KMS-11 (cell line): Measurements from ENCODE around the gene WNT6.

Experiments used
- H2AFZ ChIP-seq: fragments of 200-600 bp; sonication (generic); 2 replicates; pipeline ENCODE4 v1.6.1; 2016; ENCODE audit warnings: antibody characterized with exemption, mixed run types, low read depth
- H3K27ac ChIP-seq: fragments of 200-600 bp; sonication (generic); 2 replicates; pipeline ENCODE4 v1.6.1; 2016; ENCODE audit warnings: mild to moderate bottlenecking, mixed run types
- H3K27me3 ChIP-seq: fragments of 200-600 bp; sonication (generic); 2 replicates; pipeline ENCODE4 v1.6.1; 2017; ENCODE audit warnings: mild to moderate bottlenecking, low read depth, mixed run types, moderate library complexity; ENCODE audit not compliant: insufficient read depth
- H3K36me3 ChIP-seq: fragments of 200-600 bp; sonication (generic); 2 replicates; pipeline ENCODE4 v1.6.1; 2017; ENCODE audit warnings: mild to moderate bottlenecking, mixed run types; ENCODE audit not compliant: insufficient read depth
- H3K4me1 ChIP-seq: fragments of 200-600 bp; sonication (generic); 2 replicates; pipeline ENCODE4 v1.6.1; 2016; ENCODE audit warnings: mild to moderate bottlenecking, low read depth, mixed run types; ENCODE audit not compliant: poor library complexity, severe bottlenecking
- H3K4me2 ChIP-seq: fragments of 200-600 bp; sonication (generic); 2 replicates; pipeline ENCODE4 v1.7.0; 2016; ENCODE audit warnings: mild to moderate bottlenecking, mixed run types
- H3K4me3 ChIP-seq: fragments of 200-600 bp; sonication (generic); IDR thresholded peaks from 2 replicates; pipeline ENCODE4 v1.6.1; 2017; ENCODE audit warnings: low read depth, low read length, mixed read lengths; ENCODE audit not compliant: insufficient read depth
- H3K79me2 ChIP-seq: fragments of 200-600 bp; sonication (generic); 2 replicates; pipeline ENCODE4 v1.6.1; 2016; ENCODE audit warnings: low read depth, mixed run types; ENCODE audit not compliant: insufficient read depth
- H3K9ac ChIP-seq: fragments of 200-600 bp; sonication (generic); 2 replicates; pipeline ENCODE4 v1.6.1; 2016; ENCODE audit warnings: mild to moderate bottlenecking, mixed run types
- H4K20me1 ChIP-seq: fragments of 200-600 bp; sonication (generic); 2 replicates; pipeline ENCODE4 v1.6.1; 2016; ENCODE audit warnings: mild to moderate bottlenecking, mixed run types; ENCODE audit not compliant: insufficient read depth
- TF ChIP-seq, protein P1 (sequence below): fragments of 200-600 bp; sonication (generic); conservative IDR thresholded peaks from 2 replicates; pipeline ENCODE4 v1.6.1; 2017; ENCODE audit warnings: low read depth, mild to moderate bottlenecking, antibody characterized with exemption, low read length, moderate library complexity, mixed read lengths

Gene WNT6

DNA sequence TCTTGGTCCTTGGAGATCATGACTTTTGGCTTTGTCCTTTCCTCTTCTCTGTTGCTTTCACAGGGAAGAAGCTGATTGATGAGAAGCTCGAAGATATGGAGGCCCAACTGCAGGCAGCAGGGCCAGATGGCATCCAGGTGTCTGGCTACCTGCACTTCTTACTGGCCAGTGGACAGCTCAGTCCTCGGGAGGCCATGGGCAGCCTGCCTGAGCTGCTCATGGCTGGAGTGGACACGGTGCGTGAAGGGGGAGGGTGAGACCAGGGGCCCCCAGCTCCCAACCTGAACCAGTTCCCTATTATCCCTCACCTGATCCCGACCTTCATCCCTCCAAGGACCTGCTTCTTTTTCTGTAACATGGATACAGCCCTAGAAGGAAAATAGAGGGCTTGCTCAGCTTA is 46.7 kb upstream of the WNT6 start:
- no peak overlapping the region for H3K4me3 ChIP-seq
- no peak overlapping the region for H3K9ac ChIP-seq
- H2AFZ ChIP-seq: no peak overlapping the region
- no peaks in the 10 kb centered on the region for H3K79me2 ChIP-seq
- H4K20me1 ChIP-seq: no peaks in the 10 kb centered on the region
- no peak overlapping the region for H3K27ac ChIP-seq
- TF ChIP-seq, protein P1, sequence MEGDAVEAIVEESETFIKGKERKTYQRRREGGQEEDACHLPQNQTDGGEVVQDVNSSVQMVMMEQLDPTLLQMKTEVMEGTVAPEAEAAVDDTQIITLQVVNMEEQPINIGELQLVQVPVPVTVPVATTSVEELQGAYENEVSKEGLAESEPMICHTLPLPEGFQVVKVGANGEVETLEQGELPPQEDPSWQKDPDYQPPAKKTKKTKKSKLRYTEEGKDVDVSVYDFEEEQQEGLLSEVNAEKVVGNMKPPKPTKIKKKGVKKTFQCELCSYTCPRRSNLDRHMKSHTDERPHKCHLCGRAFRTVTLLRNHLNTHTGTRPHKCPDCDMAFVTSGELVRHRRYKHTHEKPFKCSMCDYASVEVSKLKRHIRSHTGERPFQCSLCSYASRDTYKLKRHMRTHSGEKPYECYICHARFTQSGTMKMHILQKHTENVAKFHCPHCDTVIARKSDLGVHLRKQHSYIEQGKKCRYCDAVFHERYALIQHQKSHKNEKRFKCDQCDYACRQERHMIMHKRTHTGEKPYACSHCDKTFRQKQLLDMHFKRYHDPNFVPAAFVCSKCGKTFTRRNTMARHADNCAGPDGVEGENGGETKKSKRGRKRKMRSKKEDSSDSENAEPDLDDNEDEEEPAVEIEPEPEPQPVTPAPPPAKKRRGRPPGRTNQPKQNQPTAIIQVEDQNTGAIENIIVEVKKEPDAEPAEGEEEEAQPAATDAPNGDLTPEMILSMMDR: no peak
- no peak overlapping the region for H3K4me2 ChIP-seq
- no peaks in the 10 kb centered on the region for H3K4me1 ChIP-seq
- H3K36me3 ChIP-seq: no peaks in the 10 kb centered on the region
- no peaks in the 10 kb centered on the region for H3K27me3 ChIP-seq

DNA sequence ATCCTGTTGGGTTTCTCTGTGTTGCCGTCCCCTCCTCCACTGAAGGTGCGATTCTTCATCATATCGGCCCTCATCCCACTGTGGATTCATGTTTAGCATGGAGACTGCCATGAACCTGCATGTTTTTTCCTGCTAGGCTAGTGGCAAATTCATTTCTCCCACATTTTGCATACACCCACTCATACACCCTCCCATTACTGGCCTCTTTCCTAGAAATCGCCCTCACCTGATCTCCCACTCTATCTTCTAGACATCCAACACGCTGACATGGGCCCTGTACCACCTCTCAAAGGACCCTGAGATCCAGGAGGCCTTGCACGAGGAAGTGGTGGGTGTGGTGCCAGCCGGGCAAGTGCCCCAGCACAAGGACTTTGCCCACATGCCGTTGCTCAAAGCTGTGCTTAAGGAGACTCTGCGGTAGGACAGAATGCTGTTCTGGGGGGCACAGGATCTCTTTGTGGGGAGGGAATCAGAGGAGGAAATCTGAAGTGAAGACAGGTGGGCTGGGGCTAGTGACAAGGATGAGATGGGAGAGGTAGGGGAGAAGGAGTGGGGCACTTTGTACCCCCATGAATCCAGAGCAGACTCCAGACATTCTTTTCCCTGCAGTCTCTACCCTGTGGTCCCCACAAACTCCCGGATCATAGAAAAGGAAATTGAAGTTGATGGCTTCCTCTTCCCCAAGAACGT is 45.7 kb upstream of the WNT6 start:
- no peak overlapping the region for H3K9ac ChIP-seq
- no peak overlapping the region for H3K4me2 ChIP-seq
- no peaks in the 10 kb centered on the region for H3K27me3 ChIP-seq
- no peaks in the 10 kb centered on the region for H4K20me1 ChIP-seq
- TF ChIP-seq, protein P1: no peak
- no peak overlapping the region for H3K27ac ChIP-seq
- no peaks in the 10 kb centered on the region for H3K36me3 ChIP-seq
- H3K4me3 ChIP-seq: no peak overlapping the region
- no peaks in the 10 kb centered on the region for H3K79me2 ChIP-seq
- no peaks in the 10 kb centered on the region for H3K4me1 ChIP-seq
- H2AFZ ChIP-seq: no peak overlapping the region

DNA sequence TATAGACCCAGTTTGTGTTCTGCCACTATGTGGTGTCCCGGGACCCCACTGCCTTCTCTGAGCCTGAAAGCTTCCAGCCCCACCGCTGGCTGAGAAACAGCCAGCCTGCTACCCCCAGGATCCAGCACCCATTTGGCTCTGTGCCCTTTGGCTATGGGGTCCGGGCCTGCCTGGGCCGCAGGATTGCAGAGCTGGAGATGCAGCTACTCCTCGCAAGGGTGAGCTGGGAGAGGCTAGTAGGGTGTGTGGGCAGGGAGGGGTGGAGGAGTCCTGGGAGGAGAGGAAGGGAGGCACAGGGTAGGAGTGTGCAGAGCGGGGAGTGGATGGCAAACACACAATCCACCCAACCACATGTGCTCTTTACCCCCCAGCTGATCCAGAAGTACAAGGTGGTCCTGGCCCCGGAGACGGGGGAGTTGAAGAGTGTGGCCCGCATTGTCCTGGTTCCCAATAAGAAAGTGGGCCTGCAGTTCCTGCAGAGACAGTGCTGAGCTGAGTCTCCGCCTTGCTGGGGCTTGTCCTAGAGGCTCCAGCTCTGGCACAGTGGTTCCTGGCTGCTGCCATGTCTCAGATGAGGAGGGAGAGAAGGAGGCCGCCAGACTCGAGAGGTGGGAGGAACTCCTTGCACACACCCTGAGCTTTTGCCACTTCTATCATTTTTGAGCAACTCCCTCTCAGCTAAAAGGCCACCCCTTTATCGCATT is 44.9 kb upstream of the WNT6 start:
- H2AFZ ChIP-seq: no peak overlapping the region
- no peaks in the 10 kb centered on the region for H3K4me1 ChIP-seq
- H3K36me3 ChIP-seq: no peaks in the 10 kb centered on the region
- TF ChIP-seq, protein P1: no peak
- H3K79me2 ChIP-seq: no peaks in the 10 kb centered on the region
- no peak overlapping the region for H3K27ac ChIP-seq
- no peak overlapping the region for H3K4me2 ChIP-seq
- no peak overlapping the region for H3K9ac ChIP-seq
- no peaks in the 10 kb centered on the region for H4K20me1 ChIP-seq
- no peak overlapping the region for H3K4me3 ChIP-seq
- no peaks in the 10 kb centered on the region for H3K27me3 ChIP-seq

DNA sequence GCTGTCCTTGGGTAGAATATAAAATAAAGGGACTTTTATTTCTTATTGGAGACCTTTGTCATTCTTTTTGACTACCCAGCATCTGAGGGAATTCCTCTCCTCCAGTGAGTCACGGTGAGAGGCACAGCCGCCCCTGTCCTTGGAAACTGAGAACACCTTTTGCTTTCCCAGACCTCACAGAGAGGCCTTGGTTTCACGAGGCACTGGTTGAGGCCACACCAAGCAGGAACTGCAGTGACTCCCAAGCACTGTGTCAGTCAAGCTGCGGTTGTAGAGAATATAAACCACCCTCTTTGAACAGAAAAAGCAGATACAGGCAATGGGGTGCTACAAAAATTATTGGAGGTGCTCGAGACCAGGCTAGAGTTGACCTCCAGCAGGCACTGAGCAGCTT is 44.4 kb upstream of the WNT6 start:
- Histone ChIP-seq H3K4me3 (no peak overlapping the region), H3K27me3 (no peaks in the 10 kb centered on the region), H3K36me3 (no peaks in the 10 kb centered on the region), H3K4me1 (no peaks in the 10 kb centered on the region), H3K9ac (no peak overlapping the region), H3K4me2 (no peak overlapping the region), H3K27ac (no peak overlapping the region), H3K79me2 (no peaks in the 10 kb centered on the region), H2AFZ (no peak overlapping the region), H4K20me1 (no peaks in the 10 kb centered on the region)
- TF ChIP-seq, protein P1: no peak
